Kidney epithelial cell (primary cell): Measurements from ENCODE around the gene AKAP5. TPM values are rescaled to one million over a fixed set of nuclear protein-coding genes. Genes with fewer than 3 reads are reported as not detected.

Source experiments
- DNase-seq: peaks from one replicate; pipeline ENCODE4 v3.0.0-alpha.2; 2010; ENCODE audit warnings: low read depth
- H3K27me3 ChIP-seq: 2 replicates; pipeline ENCODE4 v1.6.0; 2011; ENCODE audit warnings: low read length; ENCODE audit not compliant: control insufficient read depth, insufficient read depth
- H3K36me3 ChIP-seq: 2 replicates; pipeline ENCODE4 v1.5.1; 2011; ENCODE audit warnings: low read length; ENCODE audit not compliant: control insufficient read depth, insufficient read depth
- H3K4me3 ChIP-seq: 2 replicates; pipeline ENCODE4 v1.5.1; 2011; ENCODE audit warnings: low read depth, mild to moderate bottlenecking, control low read depth, low read length
- CTCF ChIP-seq: IDR thresholded peaks from 2 replicates; pipeline ENCODE4 v1.5.1; 2011; ENCODE audit warnings: mild to moderate bottlenecking, moderate library complexity, low read length, control low read depth, inconsistent platforms; ENCODE audit not compliant: insufficient read depth, poor library complexity, severe bottlenecking
- total RNA-seq: library from RNA; depleted of rRNA; stranded (reverse); fragments of >200 nt; gene quantifications from 2 replicates; pipeline ENCODE4 v1.2.3, GENCODE V29; 2015

AKAP5 gene
- total RNA-seq, 1 donor from 2014 or later = 1.5 TPM

- Histone ChIP-seq H3K36me3 (peaks cover 4% of the 10 kb centered on the region), H3K27me3 (no peaks in the 10 kb centered on the region), H3K4me3 (no peak overlapping the region)
- no peak for DNase-seq
- no peak for TF ChIP-seq CTCF
These were observed 26.2 kb upstream of the AKAP5 start for GRCh38 chr14:64439141-64439540.

- no peak for DNase-seq
- no peak for TF ChIP-seq CTCF
These were observed 24.8 kb upstream of the AKAP5 start for GRCh38 chr14:64440494-64440893.

GRCh38 chr14:64442300-64442988 lies 22.9 kb upstream of the AKAP5 start:
- no peaks in the 10 kb centered on the region for H3K27me3 ChIP-seq
- DNase-seq = no peak
- peaks cover 4% of the 10 kb centered on the region for H3K36me3 ChIP-seq
- no peak for TF ChIP-seq CTCF
- no peak overlapping the region for H3K4me3 ChIP-seq

More at GRCh38 chr14:64440494-64440893, 24.8 kb upstream of the AKAP5 start:
- no peaks in the 10 kb centered on the region for H3K27me3 ChIP-seq
- no peak overlapping the region for H3K4me3 ChIP-seq
- peaks cover 4% of the 10 kb centered on the region for H3K36me3 ChIP-seq

GRCh38 chr14:64444140-64444539 lies 21.2 kb upstream of the AKAP5 start:
- no peak for TF ChIP-seq CTCF
- no peak for DNase-seq

GRCh38 chr14:64444984-64445845 lies 20.1 kb upstream of the AKAP5 start:
- DNase-seq = peak; percentile 78
- no peak overlapping the region for H3K4me3 ChIP-seq
- peaks cover 4% of the 10 kb centered on the region for H3K36me3 ChIP-seq
- peak; percentile 6 for TF ChIP-seq CTCF
- H3K27me3 ChIP-seq = no peaks in the 10 kb centered on the region

More at GRCh38 chr14:64444140-64444539, 21.2 kb upstream of the AKAP5 start:
- Histone ChIP-seq H3K4me3 (no peak overlapping the region), H3K36me3 (peaks cover 4% of the 10 kb centered on the region), H3K27me3 (no peaks in the 10 kb centered on the region)
